Stimulated activated CD8-positive, alpha-beta memory T cell treated with anti-CD3 and anti-CD28 coated beads, Interleukin-15, amount 100 ng/mL, for 4 hours (primary cell): ENCODE data around the gene TIMM44.
"Not testable (repeated sequence)": the region's sequence is repeated elsewhere in the genome, so short reads cannot be mapped to it uniquely, and the experiment has no call there.

Experiments
- DNase-seq, 2 donors: peaks; one replicate each; pipeline ENCODE4 v3.0.0-alpha.2; 2020; ENCODE audit warnings: low read depth in 2 of 2

Gene TIMM44

DNA sequence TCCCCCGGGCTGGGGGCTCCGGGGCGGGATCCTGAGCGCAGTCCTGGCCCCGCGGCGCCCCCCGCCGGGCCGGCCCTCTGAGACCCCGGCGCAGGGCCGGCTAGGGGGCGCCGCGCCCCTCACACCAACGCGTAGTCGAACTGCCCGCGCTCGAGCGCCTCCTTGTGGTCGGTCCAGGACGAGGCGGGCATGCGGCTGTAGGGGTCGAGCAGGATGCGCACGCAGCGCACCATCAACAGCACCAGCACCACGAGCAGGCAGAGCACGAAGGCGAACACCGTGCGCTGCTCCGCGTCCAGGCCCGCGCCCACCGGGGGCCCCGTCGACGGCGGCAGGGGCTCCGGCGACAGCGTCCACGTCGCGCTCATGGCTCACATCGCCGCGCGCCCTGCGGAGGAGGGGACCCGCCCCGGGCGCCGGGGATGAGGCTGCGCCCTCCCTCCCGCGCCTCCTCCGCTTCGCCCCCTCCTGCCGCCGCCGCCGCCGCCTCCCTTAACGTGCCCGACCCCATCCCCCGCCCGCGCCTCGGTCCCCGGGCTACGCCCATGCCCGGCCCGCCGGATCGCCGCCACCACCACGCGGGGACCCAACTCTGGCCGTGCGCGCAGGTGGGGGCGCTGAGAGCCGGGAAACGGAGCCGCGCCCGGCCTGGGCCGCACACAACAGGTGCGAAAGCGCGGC is 18.2 kb downstream of the TIMM44 start:
- peak; percentile 55 to 57 for DNase-seq

DNA sequence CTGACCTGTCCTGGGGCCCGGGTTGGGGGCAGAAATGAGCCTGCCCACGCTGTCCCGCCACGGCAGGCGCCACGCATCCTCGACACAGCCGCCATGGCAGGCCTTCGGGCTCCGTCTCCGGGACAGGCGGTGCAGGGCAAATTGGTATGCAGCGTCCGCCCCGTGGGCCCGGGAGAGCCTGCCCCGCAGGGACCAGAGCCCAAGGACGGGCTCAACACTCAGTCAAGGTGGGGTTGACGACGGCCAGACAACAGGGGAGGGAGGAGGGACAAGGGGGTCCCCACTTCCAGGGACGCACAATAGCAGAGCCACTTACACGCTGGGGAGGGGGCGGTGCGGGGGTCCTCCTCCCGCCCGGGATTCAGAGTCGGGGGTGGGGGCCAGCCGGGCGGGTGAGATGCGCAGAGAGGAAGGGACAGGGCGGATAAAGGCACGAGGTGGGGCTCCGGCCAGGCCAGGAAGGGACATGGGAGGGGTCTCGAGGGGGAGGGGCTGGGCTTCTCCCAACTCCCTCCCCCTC is 18.8 kb downstream of the TIMM44 start:
- no peak for DNase-seq

- no peak for DNase-seq
These were observed 19.2 kb downstream of the TIMM44 start for GRCh38 chr19:7924241-7924640.

- no peak for DNase-seq
These were observed 19.9 kb downstream of the TIMM44 start for GRCh38 chr19:7923295-7924191.

DNA sequence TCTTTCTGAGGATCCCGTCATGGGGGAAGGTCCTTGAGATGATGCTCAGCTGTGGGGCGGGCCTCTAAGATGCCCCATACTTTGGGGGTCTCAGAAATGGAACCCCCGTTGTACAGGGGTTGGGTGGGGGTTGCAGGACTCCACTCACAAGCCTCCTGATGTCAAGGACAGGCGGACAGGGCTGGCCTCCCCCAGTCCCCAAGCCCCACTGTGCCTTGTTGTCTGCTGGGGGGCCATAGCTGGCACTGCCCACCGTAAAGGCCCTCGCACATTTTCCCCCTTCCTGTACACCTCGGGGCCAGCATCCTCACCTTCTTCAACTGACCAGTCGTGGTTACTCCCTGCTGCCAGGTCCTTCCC is 20.6 kb downstream of the TIMM44 start:
- DNase-seq = no peak

- no peak for DNase-seq
These were observed 21.3 kb downstream of the TIMM44 start for GRCh38 chr19:7921967-7922835.

GRCh38 chr19:7921302-7921966 is 22.0 kb downstream of the TIMM44 start:
- no peak for DNase-seq

DNA sequence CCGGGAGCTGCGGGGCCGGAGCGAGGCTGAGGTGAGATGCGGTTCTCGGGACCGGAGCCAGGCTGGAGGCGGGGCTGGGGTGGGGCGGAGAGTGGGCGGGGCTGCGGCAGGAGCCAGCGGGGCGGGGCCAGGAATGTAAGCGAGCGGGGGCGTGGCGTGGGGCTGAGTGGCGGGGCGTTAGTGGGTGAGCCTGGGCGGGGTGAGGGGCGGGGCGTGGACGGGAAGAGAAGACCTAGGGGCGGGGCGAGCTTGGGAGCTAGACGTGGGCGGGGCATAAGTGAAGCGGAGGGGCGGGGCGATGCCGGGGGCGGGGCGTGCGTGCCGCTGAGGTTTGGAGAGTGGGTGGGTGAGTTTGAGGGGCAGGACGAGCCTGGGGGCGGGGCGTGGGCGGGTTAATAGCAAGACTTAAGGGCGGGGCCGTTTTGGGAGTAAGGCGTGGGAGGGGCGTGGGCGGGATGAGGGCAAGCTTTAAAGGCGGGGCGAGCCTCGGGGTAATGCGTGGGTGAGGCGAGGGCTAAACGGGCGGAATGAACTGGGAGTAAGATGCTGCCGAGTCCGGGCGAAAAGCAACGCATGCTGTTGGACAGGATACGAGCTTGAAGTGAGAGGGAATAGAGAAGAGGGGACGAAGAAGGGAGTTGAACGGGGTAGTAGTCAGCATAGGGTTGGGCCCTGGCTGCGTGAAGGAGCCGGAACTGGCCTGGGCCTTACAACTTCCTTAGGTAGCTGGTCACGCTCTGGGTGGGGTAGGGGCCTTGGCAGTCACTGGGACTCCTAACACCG is 22.8 kb downstream of the TIMM44 start:
- DNase-seq = peak; percentile 97 to 99

- peak; percentile 91 to 92 for DNase-seq
These were observed 23.6 kb downstream of the TIMM44 start, which contains the start of gene SNAPC2 for GRCh38 chr19:7919610-7920518. TSS of gene SNAPC2 (plus strand) at chr19:7920338. CDS start at chr19:7920367, 29 bp downstream.

DNA sequence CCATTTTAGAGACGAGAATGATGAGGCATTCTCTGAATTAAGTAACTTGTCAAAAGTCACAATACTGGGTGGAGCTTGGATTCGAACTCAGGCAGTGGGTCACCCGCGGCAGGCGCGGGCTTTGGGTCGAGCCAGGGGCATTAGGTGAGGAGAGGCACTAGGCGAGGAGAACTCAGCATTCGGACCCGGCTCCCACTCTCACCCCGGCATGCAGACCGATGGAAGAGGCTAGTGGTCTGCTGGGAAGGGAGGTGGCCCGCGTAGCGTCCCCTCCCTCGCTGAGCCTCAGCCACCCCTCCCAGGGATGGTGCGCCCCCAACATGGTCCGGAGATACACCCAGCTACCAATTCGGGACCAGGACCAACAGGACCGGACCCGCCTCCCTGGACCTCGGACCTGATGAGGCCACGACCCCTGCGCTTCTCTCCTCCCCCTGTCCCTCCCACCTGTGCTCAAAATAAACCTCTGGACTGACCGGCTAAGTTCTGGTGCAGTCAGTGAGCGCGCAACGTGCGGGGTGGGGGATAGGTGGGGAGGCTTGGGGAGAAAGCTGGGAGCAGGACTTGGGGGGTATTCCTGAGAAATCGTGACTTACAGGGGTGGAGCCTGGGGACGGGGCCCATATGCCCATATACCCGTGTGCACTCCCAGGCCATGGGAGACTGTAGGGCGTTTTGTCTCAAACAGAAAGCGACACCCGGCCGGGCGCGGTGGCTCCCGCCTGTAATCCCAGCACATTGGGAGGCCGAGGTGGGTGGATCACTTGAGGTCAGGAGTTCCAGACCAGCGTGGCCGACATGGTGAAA is 24.6 kb downstream of the TIMM44 start:
- DNase-seq = no peak

GRCh38 chr19:7918062-7918614 is 25.3 kb downstream of the TIMM44 start:
- not testable (repeated sequence) for DNase-seq

GRCh38 chr19:7917267-7918061 is 26.0 kb downstream of the TIMM44 start:
- DNase-seq = no peak

DNA sequence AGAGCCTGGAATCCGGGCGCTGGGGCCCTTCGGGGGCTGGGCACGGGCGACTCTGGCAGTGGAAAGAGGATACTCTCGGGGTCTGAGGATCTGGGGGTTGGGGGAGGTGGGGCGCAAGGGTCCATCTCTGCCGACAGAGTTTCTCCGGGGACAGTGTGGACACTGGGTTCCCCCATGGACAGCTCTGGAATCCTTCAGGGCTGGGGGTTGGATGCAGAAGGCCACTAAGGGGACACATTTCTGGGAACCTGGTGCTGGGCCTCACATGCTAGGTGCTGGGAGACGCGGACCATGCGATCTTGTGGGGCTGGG is 26.6 kb downstream of the TIMM44 start:
- DNase-seq = no peak

GRCh38 chr19:7916103-7916954 is 27.1 kb downstream of the TIMM44 start:
- DNase-seq = no peak

GRCh38 chr19:7915250-7916102 is 28.0 kb downstream of the TIMM44 start:
- no peak for DNase-seq

DNA sequence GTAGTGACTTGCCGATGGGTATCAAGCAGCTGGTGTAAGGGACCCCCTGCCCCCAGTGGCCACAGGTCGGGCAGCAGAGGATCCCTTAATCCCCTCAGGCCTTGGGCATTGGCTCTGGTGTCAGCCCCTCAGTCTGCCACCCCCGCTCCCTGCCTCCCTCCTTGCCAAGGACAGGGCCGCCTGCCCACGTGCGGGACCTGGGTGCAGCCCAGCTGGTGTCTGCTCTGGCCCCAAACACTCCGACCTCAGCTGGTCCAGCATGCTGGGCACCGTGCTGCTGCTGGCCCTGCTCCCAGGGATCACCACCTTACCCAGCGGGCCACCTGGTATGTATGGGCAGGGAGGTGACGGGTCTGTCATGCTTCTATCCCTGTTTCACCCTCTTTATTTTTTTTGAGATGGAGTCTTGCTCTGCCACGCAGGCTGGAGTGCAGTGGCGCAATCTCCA is 28.8 kb downstream of the TIMM44 start, which contains the start of gene TGFBR3L:
TGFBR3L (plus strand) TSS at position 233 of the 448 bp plus-strand sequence.
- no peak for DNase-seq
